Progenitor cell of endocrine pancreas (in vitro differentiated cells): ENCODE results near the gene STH. TPM values are rescaled to one million over a fixed set of nuclear protein-coding genes. Genes with fewer than 3 reads are reported as not detected.

ENCODE experiments used
- DNase-seq: peaks from one replicate; pipeline ENCODE4 v3.0.0; 2021; ENCODE audit warnings: low spot score; ENCODE audit not compliant: unreplicated experiment
- H3K27ac Mint-ChIP-seq: 2 replicates; pipeline ENCODE4 v1.8.0; 2021; ENCODE audit warnings: mild to moderate bottlenecking, moderate library complexity, mixed read lengths
- H3K27me3 Mint-ChIP-seq: 2 replicates; pipeline ENCODE4 v1.8.0; 2021; ENCODE audit warnings: mixed read lengths
- H3K36me3 Mint-ChIP-seq: 2 replicates; pipeline ENCODE4 v1.8.0; 2022; ENCODE audit warnings: mixed read lengths; ENCODE audit not compliant: insufficient read depth
- H3K4me1 Mint-ChIP-seq: 2 replicates; pipeline ENCODE4 v1.8.0; 2021; ENCODE audit warnings: low read depth, mixed read lengths
- H3K4me3 Mint-ChIP-seq: 2 replicates; pipeline ENCODE4 v1.8.0; 2021; ENCODE audit warnings: low read depth, mild to moderate bottlenecking, moderate library complexity, mixed read lengths
- H3K9me3 Mint-ChIP-seq: 2 replicates; pipeline ENCODE4 v1.8.0; 2021; ENCODE audit warnings: low read depth, mixed read lengths
- total RNA-seq: library from RNA; stranded (reverse); gene quantifications from 2 replicates; pipeline ENCODE4 v1.2.1, GENCODE V29; 2021
- TF ChIP-seq, protein P1 (sequence below): fragments of 200-600 bp; sonication (generic); IDR thresholded peaks from one replicate; pipeline ENCODE4 v1.5.0; 2021; ENCODE audit warnings: antibody characterized with exemption, mild to moderate bottlenecking; ENCODE audit not compliant: unreplicated experiment

Gene STH
- total RNA-seq, 1 donor from 2014 or later, result not detected

DNA sequence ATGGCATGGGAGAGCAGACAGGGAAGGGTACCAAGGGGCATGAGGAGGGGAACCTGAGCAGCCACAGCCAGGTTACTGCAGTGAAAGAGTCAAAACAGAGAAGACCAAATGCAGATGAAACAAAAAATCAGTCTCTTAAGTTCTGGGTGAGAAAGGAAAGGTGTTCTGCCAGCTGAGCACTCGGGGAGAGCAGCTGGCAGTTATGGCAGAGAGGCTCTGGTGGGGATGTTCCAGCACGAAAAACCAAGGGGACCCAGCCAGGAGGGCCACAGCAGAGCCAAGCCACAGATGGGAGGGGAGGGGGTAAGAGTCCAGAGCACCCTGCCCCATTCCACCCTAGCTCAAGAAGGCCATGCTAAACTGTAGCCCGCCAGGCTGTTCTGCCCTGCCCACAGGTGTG is 31.7 kb downstream of the STH start:
- peak overlapping the region; percentile 38 for H3K4me3 Mint-ChIP-seq
- no peak overlapping the region for H3K27ac Mint-ChIP-seq
- no peaks in the 10 kb centered on the region for H3K27me3 Mint-ChIP-seq
- H3K9me3 Mint-ChIP-seq, result no peaks in the 10 kb centered on the region
- no peak for DNase-seq
- H3K36me3 Mint-ChIP-seq, result peaks cover 38% of the 10 kb centered on the region
- TF ChIP-seq, protein P1, sequence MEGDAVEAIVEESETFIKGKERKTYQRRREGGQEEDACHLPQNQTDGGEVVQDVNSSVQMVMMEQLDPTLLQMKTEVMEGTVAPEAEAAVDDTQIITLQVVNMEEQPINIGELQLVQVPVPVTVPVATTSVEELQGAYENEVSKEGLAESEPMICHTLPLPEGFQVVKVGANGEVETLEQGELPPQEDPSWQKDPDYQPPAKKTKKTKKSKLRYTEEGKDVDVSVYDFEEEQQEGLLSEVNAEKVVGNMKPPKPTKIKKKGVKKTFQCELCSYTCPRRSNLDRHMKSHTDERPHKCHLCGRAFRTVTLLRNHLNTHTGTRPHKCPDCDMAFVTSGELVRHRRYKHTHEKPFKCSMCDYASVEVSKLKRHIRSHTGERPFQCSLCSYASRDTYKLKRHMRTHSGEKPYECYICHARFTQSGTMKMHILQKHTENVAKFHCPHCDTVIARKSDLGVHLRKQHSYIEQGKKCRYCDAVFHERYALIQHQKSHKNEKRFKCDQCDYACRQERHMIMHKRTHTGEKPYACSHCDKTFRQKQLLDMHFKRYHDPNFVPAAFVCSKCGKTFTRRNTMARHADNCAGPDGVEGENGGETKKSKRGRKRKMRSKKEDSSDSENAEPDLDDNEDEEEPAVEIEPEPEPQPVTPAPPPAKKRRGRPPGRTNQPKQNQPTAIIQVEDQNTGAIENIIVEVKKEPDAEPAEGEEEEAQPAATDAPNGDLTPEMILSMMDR, result no peak
- H3K4me1 Mint-ChIP-seq, result peaks cover 3% of the 10 kb centered on the region

DNA sequence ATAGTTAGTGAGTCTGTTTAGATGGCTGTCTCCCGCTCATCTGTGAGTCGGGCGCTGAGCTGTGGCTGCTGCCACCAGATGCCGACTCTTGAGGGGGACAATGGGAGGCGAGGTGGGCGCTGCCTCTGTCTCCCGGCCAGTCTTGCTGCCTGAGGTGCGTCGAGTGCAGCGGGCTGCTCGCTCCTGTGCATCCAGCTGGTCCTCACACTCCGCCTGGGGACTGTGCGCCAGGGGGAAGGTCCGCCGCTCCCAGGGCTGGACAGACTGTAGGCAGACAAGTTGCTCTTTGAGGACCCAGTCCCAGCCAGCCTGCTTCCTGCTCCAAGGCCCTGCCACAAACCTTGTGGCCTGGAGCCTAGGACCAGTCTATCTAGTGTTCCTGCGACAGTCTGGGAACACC is 32.4 kb downstream of the STH start:
- DNase-seq, result no peak
- H3K4me3 Mint-ChIP-seq, result no peak overlapping the region
- H3K27ac Mint-ChIP-seq, result no peak overlapping the region
- H3K36me3 Mint-ChIP-seq, result peaks cover 39% of the 10 kb centered on the region
- TF ChIP-seq, protein P1, result no peak
- no peaks in the 10 kb centered on the region for H3K9me3 Mint-ChIP-seq
- H3K4me1 Mint-ChIP-seq, result peaks cover 3% of the 10 kb centered on the region
- H3K27me3 Mint-ChIP-seq, result no peaks in the 10 kb centered on the region

DNA sequence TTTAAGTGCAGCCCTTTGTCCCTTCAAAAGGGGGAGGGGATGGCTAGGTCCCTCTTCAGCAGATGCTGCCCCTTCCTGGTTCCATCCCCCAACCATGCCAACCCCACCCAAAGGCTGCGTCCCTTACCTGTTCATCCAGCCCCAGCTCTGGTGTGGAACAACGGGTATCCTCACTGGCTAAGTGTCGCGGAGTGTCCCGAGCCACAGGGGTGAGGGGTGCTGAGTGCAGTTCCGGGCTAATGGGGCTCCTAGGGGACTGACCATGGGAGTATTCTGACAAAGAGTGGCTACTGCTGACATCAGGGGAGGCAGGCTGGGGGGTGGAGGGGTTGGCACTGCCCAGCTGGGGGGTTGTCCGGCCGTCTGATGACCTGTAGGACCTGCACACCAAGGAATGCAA is 32.9 kb downstream of the STH start:
- TF ChIP-seq, protein P1, result no peak
- no peaks in the 10 kb centered on the region for H3K9me3 Mint-ChIP-seq
- H3K4me3 Mint-ChIP-seq, result no peak overlapping the region
- H3K4me1 Mint-ChIP-seq, result peaks cover 3% of the 10 kb centered on the region
- peak overlapping the region; percentile 50 for H3K27ac Mint-ChIP-seq
- DNase-seq, result no peak
- H3K27me3 Mint-ChIP-seq, result no peaks in the 10 kb centered on the region
- H3K36me3 Mint-ChIP-seq, result peaks cover 39% of the 10 kb centered on the region

DNA sequence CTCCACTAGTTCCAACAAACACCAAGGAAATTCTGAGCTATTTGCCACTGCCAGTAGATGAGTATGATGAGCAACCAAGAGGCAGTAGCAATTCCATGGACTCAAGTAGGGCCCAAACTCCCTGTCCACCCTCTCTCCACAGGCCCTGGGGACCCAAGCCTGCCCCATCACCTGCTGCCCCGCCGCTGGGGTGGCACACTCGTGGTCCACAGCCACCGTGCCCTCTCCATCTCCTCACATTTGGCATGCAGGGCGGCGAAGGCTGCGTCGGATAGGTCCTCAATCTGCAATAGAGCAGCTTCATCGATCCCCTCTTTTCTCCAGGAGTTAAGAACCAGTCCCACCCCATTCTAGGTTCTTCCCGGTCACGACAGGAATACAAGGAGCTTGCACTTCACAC is 33.9 kb downstream of the STH start:
- peaks cover 40% of the 10 kb centered on the region for H3K36me3 Mint-ChIP-seq
- TF ChIP-seq, protein P1, result no peak
- H3K27ac Mint-ChIP-seq, result no peak overlapping the region
- no peak overlapping the region for H3K4me3 Mint-ChIP-seq
- no peak for DNase-seq
- H3K9me3 Mint-ChIP-seq, result no peaks in the 10 kb centered on the region
- H3K4me1 Mint-ChIP-seq, result peaks cover 1% of the 10 kb centered on the region
- no peaks in the 10 kb centered on the region for H3K27me3 Mint-ChIP-seq

DNA sequence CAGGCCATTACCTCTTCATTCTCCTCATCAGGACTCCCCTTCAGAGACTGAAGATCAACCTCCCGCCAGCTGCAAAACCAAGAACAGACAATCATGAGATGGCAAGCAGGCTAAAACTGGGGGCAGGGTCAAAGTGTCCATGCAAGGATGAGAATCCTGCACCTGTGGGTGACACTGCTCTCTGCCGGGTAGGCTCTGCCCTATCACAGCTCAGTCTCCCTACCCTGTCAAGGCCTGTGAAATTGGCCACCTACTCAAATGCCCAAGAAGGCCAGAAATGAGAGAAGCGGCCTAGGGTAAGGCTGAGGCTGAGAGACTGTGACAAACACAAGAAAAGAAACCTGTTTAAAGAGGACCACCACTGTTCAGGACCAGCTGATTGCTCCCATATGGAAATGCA is 34.3 kb downstream of the STH start:
- peaks cover 1% of the 10 kb centered on the region for H3K4me1 Mint-ChIP-seq
- H3K9me3 Mint-ChIP-seq, result no peaks in the 10 kb centered on the region
- H3K27me3 Mint-ChIP-seq, result no peaks in the 10 kb centered on the region
- no peak overlapping the region for H3K27ac Mint-ChIP-seq
- TF ChIP-seq, protein P1, result no peak
- H3K36me3 Mint-ChIP-seq, result peaks cover 43% of the 10 kb centered on the region
- no peak overlapping the region for H3K4me3 Mint-ChIP-seq
- DNase-seq, result no peak
